GM19324 (cell line): ENCODE measurements around the gene AMZ1.

ENCODE experiments used
- ATAC-seq: cut with Tn5 transposase; IDR thresholded peaks from one replicate; pipeline ENCODE4 v1.9.1; 2021; ENCODE audit warnings: mild to moderate bottlenecking, moderate library complexity; ENCODE audit not compliant: unreplicated experiment, low FRiP score

The AMZ1 gene

GRCh38 chr7:2687881-2688318 is at the start of gene AMZ1:
Gene AMZ1, plus strand, starts transcription at chr7:2688202. Its CDS starts 12,250 bp downstream, at chr7:2700452.
- no peak for ATAC-seq

GRCh38 chr7:2638224-2638991 is 49.6 kb upstream of the AMZ1 start:
- no peak for ATAC-seq

GRCh38 chr7:2639181-2639681 is 48.8 kb upstream of the AMZ1 start:
- ATAC-seq, result no peak

GRCh38 chr7:2639695-2640481 is 48.1 kb upstream of the AMZ1 start:
- no peak for ATAC-seq

- ATAC-seq, result no peak
Measured at GRCh38 chr7:2640482-2640830, 47.5 kb upstream of the AMZ1 start.

- no peak for ATAC-seq
Measured at GRCh38 chr7:2640846-2641316, 47.1 kb upstream of the AMZ1 start.

- ATAC-seq, result no peak
Measured at GRCh38 chr7:2641406-2642393, 46.3 kb upstream of the AMZ1 start.

GRCh38 chr7:2643386-2644219 is 44.4 kb upstream of the AMZ1 start:
- no peak for ATAC-seq

GRCh38 chr7:2644220-2644561 is 43.8 kb upstream of the AMZ1 start:
- ATAC-seq, result no peak

GRCh38 chr7:2644562-2645273 is 43.3 kb upstream of the AMZ1 start:
- ATAC-seq, result no peak

- no peak for ATAC-seq
Measured at GRCh38 chr7:2645274-2645868, 42.6 kb upstream of the AMZ1 start.

GRCh38 chr7:2646336-2646679 is 41.7 kb upstream of the AMZ1 start:
- ATAC-seq, result no peak

GRCh38 chr7:2646680-2647571 is 41.1 kb upstream of the AMZ1 start:
- no peak for ATAC-seq

GRCh38 chr7:2647594-2648172 is 40.3 kb upstream of the AMZ1 start:
- ATAC-seq, result no peak

- ATAC-seq, result no peak
Measured at GRCh38 chr7:2649139-2649838, 38.7 kb upstream of the AMZ1 start.

GRCh38 chr7:2649991-2650390 is 38.0 kb upstream of the AMZ1 start:
- ATAC-seq, result no peak

- no peak for ATAC-seq
Measured at GRCh38 chr7:2650451-2650850, 37.6 kb upstream of the AMZ1 start.
